CD4-positive, alpha-beta memory T cell (primary cell): ENCODE data around the gene ANO6. TPM values are rescaled to one million over a fixed set of nuclear protein-coding genes. Genes with fewer than 3 reads are reported as not detected.

ENCODE experiments used
- CTCF ChIA-PET: fragments of 350-600 bp; sonication (Branson Sonifier 250); formaldehyde crosslinking; loops from one replicate; lab custom pipeline; 2021; ENCODE audit warnings: inconsistent platforms; ENCODE audit not compliant: partially characterized antibody; lab: Charles Lee
- POLR2A ChIA-PET: fragments of 350-600 bp; sonication (Branson Sonifier 250); formaldehyde crosslinking; loops from one replicate; lab custom pipeline; 2021; ENCODE audit not compliant: partially characterized antibody; lab: Charles Lee
- DNase-seq, 5 donors: peaks; one replicate each; pipeline versions ENCODE4 v3.0.0 to v3.0.0-alpha.2; 2020 to 2022; ENCODE audit warnings: mixed read lengths in 1 of 5
- H3K27ac ChIP-seq: one replicate; pipeline ENCODE4 v1.7.0; 2013; ENCODE audit warnings: low read depth, low read length
- H3K27me3 ChIP-seq: 2 replicates; pipeline ENCODE4 v1.7.0; 2013; ENCODE audit warnings: mild to moderate bottlenecking, low read length, moderate library complexity; ENCODE audit not compliant: insufficient read depth
- H3K36me3 ChIP-seq: 2 replicates; pipeline ENCODE4 v1.7.0; 2013; ENCODE audit warnings: mild to moderate bottlenecking, low read length, moderate library complexity; ENCODE audit not compliant: insufficient read depth
- H3K4me1 ChIP-seq: 2 replicates; pipeline ENCODE4 v1.7.0; 2013; ENCODE audit warnings: mild to moderate bottlenecking, low read length, moderate library complexity; ENCODE audit not compliant: insufficient read depth
- H3K4me3 ChIP-seq, 2 donors: one replicate each; pipeline ENCODE4 v1.7.0; 2013; ENCODE audit warnings: low read length in 2 of 2, mild to moderate bottlenecking in 1 of 2
- H3K9me3 ChIP-seq, 2 donors: one replicate each; pipeline ENCODE4 v1.7.0; 2013; ENCODE audit warnings: low read length in 2 of 2, control low read depth in 1 of 2; ENCODE audit not compliant: control insufficient read depth in 1 of 2
- H3K27ac Mint-ChIP-seq, 7 donors: one replicate each; pipeline ENCODE4 v1.8.0; 2020 to 2021; ENCODE audit warnings: mixed read lengths in 7 of 7, mild to moderate bottlenecking in 6 of 7, inconsistent platforms in 3 of 7, moderate library complexity in 3 of 7
- H3K27me3 Mint-ChIP-seq, 2 donors: one replicate each; pipeline ENCODE4 v1.8.0; 2020 to 2021; ENCODE audit warnings: mixed read lengths in 2 of 2
- H3K36me3 Mint-ChIP-seq, 2 donors: one replicate each; pipeline ENCODE4 v1.8.0; 2020 to 2021; ENCODE audit warnings: mixed read lengths in 2 of 2, inconsistent platforms in 1 of 2, mild to moderate bottlenecking in 1 of 2
- H3K4me1 Mint-ChIP-seq, 4 donors: one replicate each; pipeline ENCODE4 v1.8.0; 2020 to 2021; ENCODE audit warnings: mixed read lengths in 4 of 4, mild to moderate bottlenecking in 1 of 4
- H3K4me3 Mint-ChIP-seq, 8 donors: one replicate each; pipeline ENCODE4 v1.8.0; 2020 to 2021; ENCODE audit warnings: mixed read lengths in 8 of 8, mild to moderate bottlenecking in 7 of 8, moderate library complexity in 6 of 8, inconsistent platforms in 3 of 8
- H3K9me3 Mint-ChIP-seq, 8 donors: one replicate each; pipeline ENCODE4 v1.8.0; 2020 to 2021; ENCODE audit warnings: mixed read lengths in 8 of 8, mild to moderate bottlenecking in 5 of 8, inconsistent platforms in 3 of 8, moderate library complexity in 1 of 8
- intact Hi-C: fragments of 100-400 bp; cut with micrococcal nuclease; formaldehyde crosslinking; loops from one replicate; pipeline ENCODE4 v1.15.1; 2023
- polyA plus RNA-seq, 2 donors: library from polyadenylated mRNA; unstranded; fragments of 300-500 nt; fragmentation: Illumina TruSeq; gene quantifications; one replicate each; pipeline ENCODE4 v1.2.3, GENCODE V29; 2021
- total RNA-seq, 2 experiments: library from RNA; stranded (reverse); gene quantifications; one replicate each; pipeline ENCODE4 v1.2.3, GENCODE V29; 2021

ANO6 gene
- total and polyA plus RNA-seq, 4 experiments from 2014 or later, result 25.3 to 36.5 (median 31.0) TPM

- no peaks in the 10 kb centered on the region for H3K9me3 ChIP-seq
- DNase-seq, result no peak
- Mint-ChIP-seq H3K4me3 (no peak overlapping the region), H3K9me3 (no peaks in the 10 kb centered on the region), H3K27ac (peak overlapping the region in 1 of 7 donors; percentile 37), H3K27me3 (no peaks in the 10 kb centered on the region), H3K36me3 (peaks cover 1 to 30% of the 10 kb centered on the region in 2 donors), H3K4me1 (peaks cover 5 to 12% (median 7%) of the 10 kb centered on the region in 4 donors)
- CTCF ChIA-PET, result no interaction called here
- H3K27ac ChIP-seq, result no peak overlapping the region
- POLR2A ChIA-PET, result interaction anchor here (1.9 kb wide), 1 partner anchor 23 kb away, joined by 7 read pairs; the partner anchor contains the start of gene ANO6
- no peaks in the 10 kb centered on the region for H3K27me3 ChIP-seq
- H3K36me3 ChIP-seq, result no peaks in the 10 kb centered on the region
- H3K4me3 ChIP-seq, result no peak overlapping the region
- H3K4me1 ChIP-seq, result peaks cover 8% of the 10 kb centered on the region
- intact Hi-C loops, result loop anchor here (2.0 kb wide), 1 partner anchor 22 kb away; no protein-coding TSS in a partner anchor
Observed at GRCh38 chr12:45192707-45193106, 23.2 kb upstream of the ANO6 start.

DNA sequence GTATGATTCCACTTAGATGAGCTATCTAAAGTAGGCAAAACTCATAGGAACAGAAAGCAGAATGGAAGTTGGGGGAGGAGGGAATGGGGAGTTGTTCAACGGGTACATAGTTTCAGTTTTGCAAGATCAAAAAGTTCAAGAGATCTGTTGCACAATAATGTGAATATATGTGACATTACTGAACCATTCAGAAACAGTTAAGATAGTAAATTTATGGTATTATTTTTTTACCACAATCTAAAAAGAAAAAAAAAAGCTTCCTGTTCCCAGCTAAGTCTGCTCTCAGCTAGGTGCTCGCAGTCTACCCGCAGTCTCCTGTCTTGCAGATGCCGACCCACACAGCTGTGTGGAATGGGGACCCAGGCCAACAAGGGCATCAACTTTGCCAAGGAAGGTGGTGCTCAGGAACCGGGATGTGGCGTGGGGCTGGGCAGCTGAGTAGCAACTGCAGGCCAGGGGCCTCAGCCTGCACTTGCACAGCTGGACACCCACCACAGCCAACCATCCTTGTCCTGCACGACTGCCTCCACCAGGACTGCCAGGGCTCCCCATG, 15.3 kb upstream of the ANO6 start:
- CTCF ChIA-PET, result interaction anchor here (0.6 to 4.2 kb wide), 6 partner anchors 9 to 815 kb away, joined by 3 to 25 read pairs (median 4); partner anchors contain the start of gene ANO6
- no peaks in the 10 kb centered on the region for H3K27me3 Mint-ChIP-seq
- peak overlapping the region in 6 of 7 donors; percentile 2 to 73 (median 50) for H3K27ac Mint-ChIP-seq
- Histone ChIP-seq H3K4me1 (peaks cover 32% of the 10 kb centered on the region), H3K36me3 (no peaks in the 10 kb centered on the region), H3K9me3 (no peaks in the 10 kb centered on the region), H3K27me3 (no peaks in the 10 kb centered on the region), H3K4me3 (peak overlapping the region in 1 of 2 donors; percentile 8), H3K27ac (no peak overlapping the region)
- no peaks in the 10 kb centered on the region for H3K36me3 Mint-ChIP-seq
- no peaks in the 10 kb centered on the region for H3K9me3 Mint-ChIP-seq
- peak in 1 of 5 donors; percentile 8 for DNase-seq
- H3K4me1 Mint-ChIP-seq, result peaks cover 16 to 30% (median 24%) of the 10 kb centered on the region in 4 donors
- H3K4me3 Mint-ChIP-seq, result peak overlapping the region; percentile 61 to 82 (median 68)
- POLR2A ChIA-PET, result interaction anchor here (1.9 kb wide), 1 partner anchor 15 kb away, joined by 18 read pairs; the partner anchor contains the start of gene ANO6
- intact Hi-C loops, result loop anchor here (2.0 kb wide), 1 partner anchor 14 kb away; no protein-coding TSS in a partner anchor

- H3K36me3 Mint-ChIP-seq, result peaks cover 0 to 4% of the 10 kb centered on the region in 2 donors
- ChIA-PET POLR2A (interaction anchor here (2.1 kb wide), 1 partner anchor 11 kb away, joined by 6 read pairs; the partner anchor contains the start of gene ANO6), CTCF (interaction anchor here (0.6 to 3.0 kb wide), 4 partner anchors 12 to 18 kb away, joined by 3 to 24 read pairs (median 4); partner anchors contain the start of gene ANO6)
- Histone ChIP-seq H3K36me3 (no peaks in the 10 kb centered on the region), H3K9me3 (no peaks in the 10 kb centered on the region), H3K27me3 (no peaks in the 10 kb centered on the region), H3K4me1 (peaks cover 41% of the 10 kb centered on the region), H3K27ac (no peak overlapping the region), H3K4me3 (no peak overlapping the region)
- H3K27me3 Mint-ChIP-seq, result no peaks in the 10 kb centered on the region
- no peak for DNase-seq
- H3K9me3 Mint-ChIP-seq, result no peaks in the 10 kb centered on the region
- peak overlapping the region in 1 of 7 donors; percentile 18 for H3K27ac Mint-ChIP-seq
- no peak overlapping the region for H3K4me3 Mint-ChIP-seq
- H3K4me1 Mint-ChIP-seq, result peaks cover 21 to 30% (median 24%) of the 10 kb centered on the region in 4 donors
- intact Hi-C loops, result no loop called here
Observed at GRCh38 chr12:45203767-45204166, 12.1 kb upstream of the ANO6 start.

DNA sequence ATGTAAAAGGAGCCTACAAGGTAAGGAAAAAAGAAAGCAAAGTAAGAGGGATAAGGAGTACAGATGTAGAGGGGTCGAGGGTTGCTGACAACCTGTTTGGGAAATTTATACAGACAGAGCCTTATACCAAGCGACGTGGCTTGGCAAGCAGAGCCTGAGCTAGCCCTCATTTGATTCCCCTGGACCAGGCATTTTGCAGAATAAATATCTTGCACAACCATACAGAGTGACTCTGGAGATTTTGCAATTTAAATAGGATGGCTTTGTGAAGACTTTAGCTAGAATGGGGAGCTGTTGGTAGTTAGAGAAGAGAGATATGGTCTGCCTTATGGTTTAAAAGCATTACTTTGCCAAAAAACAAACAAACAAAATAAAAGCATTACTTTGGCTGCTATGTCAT, 11.1 kb upstream of the ANO6 start:
- POLR2A ChIA-PET, result no interaction called here
- Mint-ChIP-seq H3K36me3 (peaks cover 0 to 4% of the 10 kb centered on the region in 2 donors), H3K9me3 (no peaks in the 10 kb centered on the region), H3K4me1 (peaks cover 16 to 22% (median 19%) of the 10 kb centered on the region in 4 donors), H3K27me3 (no peaks in the 10 kb centered on the region), H3K27ac (no peak overlapping the region), H3K4me3 (no peak overlapping the region)
- H3K27me3 ChIP-seq, result no peaks in the 10 kb centered on the region
- intact Hi-C loops, result no loop called here
- no peak for DNase-seq
- no peak overlapping the region for H3K27ac ChIP-seq
- CTCF ChIA-PET, result interaction anchor here (3.0 kb wide), 1 partner anchor 12 kb away, joined by 24 read pairs; the partner anchor contains the start of gene ANO6
- peaks cover 39% of the 10 kb centered on the region for H3K4me1 ChIP-seq
- H3K36me3 ChIP-seq, result no peaks in the 10 kb centered on the region
- no peaks in the 10 kb centered on the region for H3K9me3 ChIP-seq
- no peak overlapping the region for H3K4me3 ChIP-seq

DNA sequence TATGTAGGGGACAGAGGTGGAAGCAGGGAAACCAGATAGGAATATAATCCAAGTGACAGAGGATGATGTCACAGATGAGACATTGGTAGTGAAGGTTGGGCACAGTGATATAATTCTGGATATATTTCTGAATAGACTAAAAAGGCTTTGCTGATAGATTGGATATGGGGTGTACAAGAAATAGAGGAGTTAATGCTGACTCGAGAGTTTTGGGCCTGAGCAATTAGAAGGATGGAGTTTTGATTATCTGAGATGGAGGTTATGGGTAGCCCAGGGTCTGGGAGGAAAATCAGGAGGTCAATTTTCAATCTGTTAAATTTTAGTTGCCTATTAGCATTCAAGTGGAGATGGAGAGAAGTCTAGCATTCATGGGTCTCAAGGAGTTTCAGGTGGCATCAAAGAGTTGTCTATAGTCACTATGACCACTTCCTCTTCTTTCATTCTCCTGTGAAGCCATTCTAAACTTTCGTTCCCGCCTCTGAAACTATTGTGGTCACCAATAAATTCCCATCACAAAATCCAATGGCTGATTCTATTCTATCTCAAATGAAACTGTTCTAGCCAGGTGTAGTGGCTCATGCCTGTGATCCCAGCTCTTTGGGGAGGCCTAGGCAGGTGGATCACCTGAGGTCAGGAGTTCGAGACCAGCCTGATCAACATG, 10.6 kb upstream of the ANO6 start:
- H3K27ac ChIP-seq, result no peak overlapping the region
- H3K9me3 ChIP-seq, result no peaks in the 10 kb centered on the region
- H3K4me3 ChIP-seq, result no peak overlapping the region
- intact Hi-C loops, result no loop called here
- peaks cover 34% of the 10 kb centered on the region for H3K4me1 ChIP-seq
- H3K27me3 ChIP-seq, result no peaks in the 10 kb centered on the region
- no peaks in the 10 kb centered on the region for H3K36me3 ChIP-seq
- POLR2A ChIA-PET, result interaction anchor here (1.2 to 2.2 kb wide), 2 partner anchors 10 to 14 kb away, joined by 3 to 13 read pairs; partner anchors contain the start of gene ANO6
- no peaks in the 10 kb centered on the region for H3K27me3 Mint-ChIP-seq
- peaks cover 0 to 4% of the 10 kb centered on the region in 2 donors for H3K36me3 Mint-ChIP-seq
- peaks cover 11 to 19% (median 14%) of the 10 kb centered on the region in 4 donors for H3K4me1 Mint-ChIP-seq
- DNase-seq, result no peak
- H3K9me3 Mint-ChIP-seq, result no peaks in the 10 kb centered on the region
- CTCF ChIA-PET, result interaction anchor here (0.7 to 3.0 kb wide), 4 partner anchors 8 to 35 kb away, joined by 3 to 24 read pairs (median 4); partner anchors contain the start of gene ANO6
- H3K27ac Mint-ChIP-seq, result no peak overlapping the region
- H3K4me3 Mint-ChIP-seq, result no peak overlapping the region

GRCh38 chr12:45208604-45209487, 7.0 kb upstream of the ANO6 start:
- Mint-ChIP-seq H3K36me3 (peaks cover 0 to 4% of the 10 kb centered on the region in 2 donors), H3K4me1 (peaks cover 9 to 17% (median 15%) of the 10 kb centered on the region in 4 donors), H3K27me3 (no peaks in the 10 kb centered on the region), H3K27ac (peak overlapping the region in 2 of 7 donors; percentile 14 to 57), H3K9me3 (no peaks in the 10 kb centered on the region), H3K4me3 (no peak overlapping the region)
- Histone ChIP-seq H3K4me1 (peaks cover 22% of the 10 kb centered on the region), H3K4me3 (no peak overlapping the region), H3K36me3 (no peaks in the 10 kb centered on the region), H3K27me3 (no peaks in the 10 kb centered on the region), H3K27ac (no peak overlapping the region), H3K9me3 (no peaks in the 10 kb centered on the region)
- intact Hi-C loops, result no loop called here
- POLR2A ChIA-PET, result no interaction called here
- DNase-seq, result no peak
- CTCF ChIA-PET, result interaction anchor here (1.0 kb wide), 1 partner anchor 8 kb away, joined by 3 read pairs; no protein-coding TSS in a partner anchor
